ENCODE data around the gene SRD5A2.

DNA sequence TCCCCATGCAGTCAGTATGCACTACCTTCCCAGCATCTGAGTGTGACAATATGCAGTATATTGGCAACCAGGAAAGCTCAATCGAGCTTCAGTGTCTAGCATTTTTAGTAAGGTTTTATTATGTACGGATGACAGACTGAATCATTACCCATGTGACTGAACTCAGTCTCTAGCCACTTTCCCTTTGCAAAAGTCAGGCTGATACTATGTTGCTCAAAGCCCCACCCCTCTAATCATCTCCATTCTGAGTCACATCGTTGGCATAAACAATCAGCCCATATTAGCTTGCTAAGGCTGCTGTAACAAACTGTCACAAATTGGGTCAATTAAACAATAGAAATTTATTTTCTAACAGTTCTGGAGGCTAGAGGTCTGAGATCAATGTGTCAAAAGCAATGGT is 25.8 kb upstream of the SRD5A2 start:
- TF ChIP-seq POLR2AphosphoS5 (IDR thresholded peaks at IDR 0.05; ENCODE audit: insufficient read depth in 1 of 2, low read depth in 1 of 2), result no peak
- TF ChIP-seq, protein P1, sequence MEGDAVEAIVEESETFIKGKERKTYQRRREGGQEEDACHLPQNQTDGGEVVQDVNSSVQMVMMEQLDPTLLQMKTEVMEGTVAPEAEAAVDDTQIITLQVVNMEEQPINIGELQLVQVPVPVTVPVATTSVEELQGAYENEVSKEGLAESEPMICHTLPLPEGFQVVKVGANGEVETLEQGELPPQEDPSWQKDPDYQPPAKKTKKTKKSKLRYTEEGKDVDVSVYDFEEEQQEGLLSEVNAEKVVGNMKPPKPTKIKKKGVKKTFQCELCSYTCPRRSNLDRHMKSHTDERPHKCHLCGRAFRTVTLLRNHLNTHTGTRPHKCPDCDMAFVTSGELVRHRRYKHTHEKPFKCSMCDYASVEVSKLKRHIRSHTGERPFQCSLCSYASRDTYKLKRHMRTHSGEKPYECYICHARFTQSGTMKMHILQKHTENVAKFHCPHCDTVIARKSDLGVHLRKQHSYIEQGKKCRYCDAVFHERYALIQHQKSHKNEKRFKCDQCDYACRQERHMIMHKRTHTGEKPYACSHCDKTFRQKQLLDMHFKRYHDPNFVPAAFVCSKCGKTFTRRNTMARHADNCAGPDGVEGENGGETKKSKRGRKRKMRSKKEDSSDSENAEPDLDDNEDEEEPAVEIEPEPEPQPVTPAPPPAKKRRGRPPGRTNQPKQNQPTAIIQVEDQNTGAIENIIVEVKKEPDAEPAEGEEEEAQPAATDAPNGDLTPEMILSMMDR (IDR thresholded peaks at IDR 0.05), result no peak
